GM18520 (cell line): ENCODE data around the gene PCNT.

ENCODE experiments used
- ATAC-seq: cut with Tn5 transposase; IDR thresholded peaks from one replicate; pipeline ENCODE4 v1.9.1; 2021; ENCODE audit not compliant: unreplicated experiment

Gene PCNT

GRCh38 chr21:46323710-46324389, at the start of gene PCNT, which contains the start of gene C21orf58:
TSS of gene PCNT (plus strand) at chr21:46324156. CDS start at chr21:46324229, 73 bp downstream.
TSS of gene C21orf58 (minus strand) at chr21:46323870. CDS start at chr21:46322738, 1,132 bp downstream.
- ATAC-seq: peak; percentile 88

- ATAC-seq: no peak
Measured at GRCh38 chr21:46274797-46275390, 49.1 kb upstream of the PCNT start.

GRCh38 chr21:46284077-46284644, 39.8 kb upstream of the PCNT start:
- ATAC-seq: no peak

- no peak for ATAC-seq
Measured at GRCh38 chr21:46284733-46285132, 39.2 kb upstream of the PCNT start.

GRCh38 chr21:46285206-46285661, 38.7 kb upstream of the PCNT start, which contains the start of gene MCM3AP:
TSS of gene MCM3AP (minus strand) at chr21:46285611. CDS start at chr21:46285286, 325 bp downstream.
- ATAC-seq: no peak

- peak; percentile 80 for ATAC-seq
Measured at GRCh38 chr21:46285761-46286647, 38.0 kb upstream of the PCNT start, which contains the start of gene YBEY. TSS of gene YBEY (plus strand) at chr21:46286342. CDS start at chr21:46286914, 572 bp downstream.

GRCh38 chr21:46286648-46287002, 37.3 kb upstream of the PCNT start:
- no peak for ATAC-seq

GRCh38 chr21:46287541-46287940, 36.4 kb upstream of the PCNT start:
- no peak for ATAC-seq

- ATAC-seq: no peak
Measured at GRCh38 chr21:46289655-46290179, 34.2 kb upstream of the PCNT start.

- no peak for ATAC-seq
Measured at GRCh38 chr21:46291561-46291960, 32.4 kb upstream of the PCNT start.

- no peak for ATAC-seq
Measured at GRCh38 chr21:46294647-46295176, 29.2 kb upstream of the PCNT start.

- no peak for ATAC-seq
Measured at GRCh38 chr21:46295177-46295770, 28.7 kb upstream of the PCNT start.

GRCh38 chr21:46295996-46296752, 27.8 kb upstream of the PCNT start:
- ATAC-seq: peak; percentile 37

- ATAC-seq: no peak
Measured at GRCh38 chr21:46297338-46298271, 26.4 kb upstream of the PCNT start.

GRCh38 chr21:46299167-46299566, 24.8 kb upstream of the PCNT start:
- no peak for ATAC-seq

GRCh38 chr21:46301759-46302158, 22.2 kb upstream of the PCNT start:
- no peak for ATAC-seq

- no peak for ATAC-seq
Measured at GRCh38 chr21:46304437-46304836, 19.5 kb upstream of the PCNT start.

GRCh38 chr21:46304955-46305354, 19.0 kb upstream of the PCNT start:
- ATAC-seq: no peak
